Measurements from ENCODE around the gene DBN1.

DBN1 gene

DNA sequence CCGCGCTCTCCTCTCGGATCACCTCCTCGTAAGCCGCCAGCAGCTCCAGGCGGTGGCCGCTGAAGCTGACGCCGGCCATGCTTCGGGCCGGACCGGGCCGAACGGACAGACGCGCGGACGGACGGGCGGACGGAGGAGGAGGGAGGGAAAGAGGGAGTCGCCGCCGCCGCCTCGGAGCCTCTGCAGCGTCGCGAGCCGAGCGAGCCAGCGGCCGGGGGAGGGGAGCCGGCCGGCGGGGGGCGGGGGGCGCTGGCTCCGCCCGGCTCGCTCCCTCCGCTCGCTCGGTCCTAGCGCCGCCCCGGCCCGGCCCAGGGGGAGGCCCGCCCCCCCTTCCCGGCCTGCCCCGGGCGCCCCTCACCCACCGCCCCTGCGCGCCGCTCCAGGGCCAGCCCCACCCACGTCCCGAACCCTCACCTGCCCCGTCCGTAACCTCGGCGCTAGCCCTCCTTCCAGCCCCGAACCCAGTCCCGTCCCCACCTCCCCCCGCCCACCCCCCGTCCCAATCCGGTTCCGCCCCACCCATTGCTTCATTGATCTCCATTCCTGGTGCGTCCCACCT lies at the start of gene DBN1:
TSS of gene DBN1 (minus strand) at position 192 of the 559 bp plus-strand sequence. CDS start at position 79, 113 bp downstream.
- no peak for FAIRE-seq

DNA sequence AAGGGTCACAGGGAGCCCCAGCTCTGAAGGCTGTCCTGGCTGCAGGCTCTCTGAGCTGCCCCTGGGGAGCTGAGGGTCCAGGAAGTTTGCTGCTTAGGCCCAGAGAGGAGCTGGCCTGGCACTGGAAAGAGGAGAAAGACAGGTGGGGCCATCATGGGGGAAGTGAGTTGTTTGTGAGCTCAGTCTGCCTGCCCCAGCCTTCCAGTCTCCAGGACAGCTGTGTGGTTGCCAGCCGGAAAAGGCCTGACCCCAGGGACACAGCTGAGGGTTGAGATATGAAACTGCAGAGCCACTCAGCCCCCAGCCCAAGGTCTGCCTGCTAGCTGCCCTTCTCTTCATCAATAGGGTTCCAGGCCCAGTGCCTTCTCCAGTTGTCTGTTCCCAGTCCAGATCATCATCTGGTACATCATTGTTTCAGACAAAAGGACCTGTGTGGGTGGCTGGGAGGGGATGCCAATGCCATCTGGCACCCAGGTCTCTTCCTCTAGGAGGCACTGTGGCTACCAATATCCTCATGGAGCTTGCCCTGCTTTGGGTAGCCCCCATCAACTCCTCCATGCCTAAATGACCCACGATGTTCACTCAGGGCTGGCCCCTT lies 47.6 kb upstream of the DBN1 start:
- FAIRE-seq, result no peak

DNA sequence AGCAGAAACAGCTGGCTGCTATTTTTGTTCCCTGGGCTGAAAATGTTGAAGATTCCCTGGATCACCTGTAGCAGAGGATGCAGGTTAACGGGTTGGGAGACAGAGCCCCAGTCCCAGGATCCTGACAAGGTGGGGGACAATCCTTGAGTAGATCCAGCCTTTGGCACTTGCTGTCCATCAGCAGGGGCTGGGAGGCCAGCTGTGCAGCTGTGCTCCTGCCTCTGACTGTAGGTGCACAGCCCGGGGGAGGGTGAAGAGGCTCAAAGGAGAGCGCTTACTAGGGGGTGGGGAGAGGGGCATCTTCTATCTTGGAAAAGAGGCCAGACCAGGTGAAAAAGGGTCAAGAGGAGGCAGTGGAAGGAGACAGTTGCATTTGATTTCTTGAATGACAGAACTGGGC lies 46.8 kb upstream of the DBN1 start:
- FAIRE-seq, result no peak

DNA sequence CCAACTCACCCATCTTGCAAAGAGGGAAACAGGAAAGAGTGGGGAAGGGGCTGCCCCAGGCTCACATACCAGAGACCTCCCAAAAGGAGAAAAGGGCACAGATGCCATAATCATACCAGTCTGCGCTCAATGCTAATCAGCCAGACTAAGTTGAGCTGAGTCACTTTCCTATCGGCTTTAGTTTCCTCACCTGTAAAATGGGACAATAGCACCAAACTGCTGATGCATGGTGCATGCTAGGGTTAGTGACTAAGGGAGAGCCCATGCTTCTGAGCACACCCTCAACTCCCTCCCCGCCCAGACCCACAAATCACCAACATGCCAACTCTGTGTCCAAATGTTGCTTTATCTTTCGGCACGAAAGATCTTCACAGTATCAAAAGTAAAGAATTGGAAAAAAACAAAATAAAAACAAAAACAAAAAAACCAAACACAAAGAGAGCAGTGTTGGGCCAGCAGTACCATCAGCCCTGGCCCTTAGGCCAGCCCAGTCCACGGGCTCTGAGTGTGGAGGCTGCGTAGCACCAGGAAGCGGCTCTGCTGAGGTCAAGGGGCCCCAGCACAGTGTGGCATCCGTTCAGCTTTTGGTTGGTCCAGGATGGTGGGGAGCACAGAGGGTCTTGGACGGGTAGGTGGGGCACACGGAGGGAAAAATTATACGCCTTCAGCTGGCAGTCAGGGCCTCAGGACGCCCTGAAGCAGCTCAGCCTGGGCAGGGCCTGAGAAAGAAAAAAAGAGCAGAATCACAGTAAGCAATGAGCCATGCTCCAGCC lies 46.2 kb upstream of the DBN1 start:
- FAIRE-seq, result no peak

DNA sequence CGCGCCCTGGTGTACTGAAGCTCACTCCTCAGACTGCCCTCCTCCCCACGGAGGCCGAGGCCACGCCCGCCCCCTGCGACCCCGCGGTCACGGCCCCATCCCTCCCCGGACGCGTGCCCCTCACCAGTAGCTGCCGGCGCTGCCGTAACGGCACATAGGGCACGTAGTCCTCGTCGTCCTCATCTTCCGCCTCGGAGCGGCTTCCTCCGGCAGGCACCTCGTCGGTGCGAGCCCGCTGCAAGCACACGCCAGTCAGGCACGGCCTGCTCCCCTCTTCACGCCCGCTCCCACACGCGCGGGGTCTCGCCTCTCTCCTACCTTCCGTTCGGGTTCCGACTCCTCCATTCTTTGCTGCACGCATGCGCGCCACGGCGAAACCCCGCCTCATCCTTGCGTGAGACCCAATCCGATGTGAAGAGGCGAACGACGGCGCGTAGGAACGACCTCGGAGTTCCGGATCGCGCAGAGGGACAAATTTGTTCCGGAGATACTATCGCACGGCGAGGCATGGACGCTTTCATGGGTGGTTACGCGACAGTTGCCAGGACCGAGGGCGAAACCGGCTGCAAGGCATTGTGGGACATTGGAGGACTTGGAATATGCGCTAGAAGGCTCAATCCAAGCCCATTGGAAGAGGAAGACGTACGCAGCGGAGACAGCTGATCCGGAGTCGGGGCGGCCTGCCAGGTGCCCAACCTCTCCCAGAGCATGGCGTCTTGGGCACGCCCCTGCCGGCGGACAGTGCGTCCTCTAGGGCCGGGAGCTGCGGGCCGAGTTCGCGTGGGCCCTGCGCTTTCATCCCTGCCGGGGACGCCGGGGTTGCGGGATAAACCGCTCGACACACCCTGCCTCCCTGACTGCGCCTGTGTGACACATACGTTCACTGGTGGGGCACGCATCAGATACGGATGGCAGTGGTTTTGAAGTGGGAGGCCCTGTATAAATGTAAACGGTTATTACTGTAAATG lies 43.5 kb upstream of the DBN1 start, which contains the start of gene DDX41:
TSS of gene DDX41 (minus strand) at position 361 of the 968 bp plus-strand sequence. CDS start at position 345, 16 bp downstream.
- FAIRE-seq, result peak; percentile 14

DNA sequence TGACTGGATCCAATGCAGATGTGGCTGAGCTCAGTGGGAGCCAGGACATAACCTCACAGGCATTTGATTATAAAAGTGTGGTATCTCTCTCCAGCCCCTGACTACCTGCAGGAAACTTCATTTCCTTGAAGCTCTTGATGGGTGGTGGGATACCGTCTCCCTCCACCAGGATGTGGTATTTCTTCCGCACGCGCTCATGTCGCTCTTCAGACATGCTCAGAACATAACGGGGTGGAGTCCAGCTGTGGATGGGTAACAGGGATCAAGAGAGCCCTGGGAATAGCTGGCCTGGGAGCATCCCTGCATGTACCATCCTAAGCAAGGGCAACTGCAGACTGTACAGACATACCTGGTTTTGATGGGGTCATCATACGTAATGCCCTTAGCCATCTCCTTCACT lies 42.1 kb upstream of the DBN1 start:
- no peak for FAIRE-seq

DNA sequence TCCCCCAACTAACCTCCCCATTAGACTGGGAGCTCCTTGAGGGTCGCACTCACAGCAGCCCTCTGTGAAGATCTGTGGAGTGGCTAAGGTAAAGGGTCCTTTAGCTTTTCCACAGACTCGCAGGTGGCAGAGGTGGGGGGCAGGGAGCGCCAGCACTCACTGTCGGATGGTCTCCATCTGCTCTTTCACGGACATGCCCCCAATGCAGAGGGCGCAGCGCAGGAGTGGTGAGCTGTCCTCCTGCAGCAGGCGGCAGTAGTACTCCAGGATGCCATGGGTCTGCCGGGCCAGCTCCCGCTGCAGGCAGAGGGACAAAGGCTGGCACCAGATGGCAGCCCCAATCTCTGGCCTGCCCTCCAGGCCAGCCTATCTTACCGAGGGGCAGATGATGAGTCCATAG lies 41.1 kb upstream of the DBN1 start:
- FAIRE-seq, result no peak

DNA sequence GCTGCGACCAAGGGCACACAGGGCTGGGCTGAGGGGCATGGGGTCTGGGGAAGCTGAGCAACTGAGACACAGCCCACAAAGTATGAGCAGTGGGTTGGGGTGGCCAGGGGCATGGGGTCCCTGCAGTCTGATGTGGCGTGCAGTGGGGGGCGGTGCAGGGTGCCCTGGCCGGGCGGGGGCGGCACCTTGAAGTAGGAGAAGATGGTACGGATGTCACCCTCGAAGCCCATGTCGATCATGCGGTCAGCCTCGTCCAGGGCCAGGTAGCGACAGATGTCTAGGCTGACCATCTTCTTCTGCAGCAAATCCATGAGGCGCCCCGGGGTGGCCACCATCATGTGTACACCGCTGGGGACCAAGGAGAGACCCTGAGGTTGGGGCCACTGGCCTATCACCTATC lies 40.1 kb upstream of the DBN1 start:
- no peak for FAIRE-seq

DNA sequence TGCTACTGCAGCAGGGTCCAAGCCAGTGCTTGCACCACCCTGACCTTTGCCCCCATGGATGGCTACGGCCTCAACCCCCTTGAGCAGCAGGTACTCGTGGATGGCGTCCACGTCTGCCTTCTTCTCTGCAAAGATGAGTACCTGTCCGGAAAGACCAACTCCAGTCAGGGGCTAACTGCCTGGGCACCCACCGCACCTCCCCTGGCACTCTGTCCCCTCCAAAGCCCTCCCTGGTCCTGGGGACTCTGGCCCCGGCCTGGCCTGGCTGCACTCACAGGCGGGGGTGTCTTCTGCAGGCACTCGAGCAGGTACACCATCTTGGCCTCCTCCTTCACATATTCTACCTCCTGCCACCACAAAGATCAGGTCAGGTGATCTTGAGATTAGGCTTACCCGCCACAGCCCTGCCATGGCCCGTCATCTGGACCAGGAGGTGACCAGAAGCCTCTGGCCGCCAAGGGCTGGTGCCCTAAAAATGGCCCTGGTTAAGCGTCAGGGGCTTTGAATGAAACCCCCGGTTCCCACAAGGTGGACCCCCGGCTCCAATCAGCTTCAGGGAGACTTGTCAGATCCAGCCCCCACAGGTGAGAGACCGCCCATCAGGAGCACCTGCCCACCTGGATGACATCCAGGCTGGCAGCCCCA lies 39.4 kb upstream of the DBN1 start:
- no peak for FAIRE-seq

DNA sequence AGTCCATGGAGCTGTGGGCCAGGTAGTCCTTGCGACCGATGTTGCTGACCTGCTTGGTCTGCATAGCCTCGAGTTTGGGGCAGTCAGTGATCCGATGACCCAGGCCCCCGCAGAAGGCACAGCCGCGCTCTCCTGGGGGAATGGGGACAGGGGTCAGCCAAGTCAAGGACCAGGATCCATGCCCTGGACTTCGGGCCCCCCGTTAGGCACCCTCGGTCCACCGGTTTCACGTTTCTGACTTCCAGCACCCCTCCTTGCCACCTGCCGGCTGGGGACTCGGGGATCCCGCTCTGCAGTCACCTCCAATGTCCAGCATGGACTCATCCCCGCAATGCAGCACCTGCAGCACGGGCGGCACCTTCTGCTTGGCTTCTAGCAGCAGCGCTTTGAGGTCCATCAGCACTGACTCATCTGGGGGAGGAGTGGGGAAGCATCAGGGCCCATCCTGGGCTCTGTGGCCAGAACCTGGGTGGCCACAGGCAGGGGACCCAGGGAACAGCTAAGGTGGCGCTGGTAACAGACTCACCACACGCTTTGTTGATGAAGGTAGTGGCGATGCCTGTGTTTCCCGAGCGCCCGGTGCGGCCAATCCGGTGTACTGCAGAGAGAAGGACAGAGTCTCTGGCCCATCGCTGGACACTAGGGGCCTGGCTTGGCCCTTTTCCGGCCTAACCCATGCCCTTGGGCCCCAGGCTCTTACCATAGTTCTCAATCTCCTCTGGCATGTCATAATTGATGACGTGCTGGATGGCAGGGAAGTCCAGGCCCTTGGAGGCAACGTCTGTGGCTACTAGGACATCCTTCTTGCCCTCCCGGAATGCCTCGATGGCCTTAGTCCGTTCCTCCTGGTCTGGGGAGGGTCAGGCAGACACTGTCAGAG lies 38.6 kb upstream of the DBN1 start:
- no peak for FAIRE-seq

DNA sequence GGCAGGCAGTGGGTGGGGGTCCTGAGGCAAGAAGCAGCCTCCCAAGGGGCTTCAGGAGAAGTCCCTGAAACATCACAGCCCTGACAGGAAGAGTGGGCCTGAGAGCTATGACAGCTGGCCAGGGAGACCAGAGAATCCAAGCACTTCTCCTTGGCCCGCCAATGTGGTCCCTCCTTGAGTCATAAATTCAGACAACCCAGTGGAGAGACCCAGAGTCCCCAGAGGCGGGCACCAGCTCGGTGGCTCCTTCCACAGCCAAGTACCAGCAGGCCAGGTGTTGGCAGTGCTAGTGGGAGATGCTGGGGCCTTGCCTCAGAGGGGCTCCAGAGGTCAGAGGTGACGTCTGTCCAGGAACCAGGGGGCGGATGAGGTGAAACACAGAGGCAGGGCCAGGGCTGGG lies 37.7 kb upstream of the DBN1 start:
- no peak for FAIRE-seq

DNA sequence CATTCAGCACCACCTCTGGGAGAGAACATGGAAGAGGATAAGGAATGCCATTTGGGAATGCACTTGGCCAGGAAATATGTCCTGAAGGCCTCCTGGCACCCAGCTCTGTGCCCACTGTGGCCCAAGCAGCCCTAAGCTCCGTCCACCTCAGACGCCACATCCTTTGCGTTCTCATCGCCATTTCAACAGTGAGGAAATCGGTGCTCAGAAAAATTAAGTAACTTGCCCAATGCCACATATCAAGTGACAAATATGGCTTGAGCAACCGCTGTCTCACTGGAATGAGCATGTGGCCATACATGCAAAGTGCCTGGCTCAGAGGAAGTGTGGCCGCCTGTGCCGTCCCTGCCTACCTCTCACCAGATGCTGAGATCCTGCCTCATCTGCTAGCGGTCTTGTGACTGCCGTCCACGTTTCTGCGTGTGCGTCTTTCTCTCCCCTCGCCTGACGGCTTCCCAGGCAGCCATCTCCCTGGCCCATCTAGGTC lies 37.2 kb upstream of the DBN1 start:
- FAIRE-seq, result no peak

DNA sequence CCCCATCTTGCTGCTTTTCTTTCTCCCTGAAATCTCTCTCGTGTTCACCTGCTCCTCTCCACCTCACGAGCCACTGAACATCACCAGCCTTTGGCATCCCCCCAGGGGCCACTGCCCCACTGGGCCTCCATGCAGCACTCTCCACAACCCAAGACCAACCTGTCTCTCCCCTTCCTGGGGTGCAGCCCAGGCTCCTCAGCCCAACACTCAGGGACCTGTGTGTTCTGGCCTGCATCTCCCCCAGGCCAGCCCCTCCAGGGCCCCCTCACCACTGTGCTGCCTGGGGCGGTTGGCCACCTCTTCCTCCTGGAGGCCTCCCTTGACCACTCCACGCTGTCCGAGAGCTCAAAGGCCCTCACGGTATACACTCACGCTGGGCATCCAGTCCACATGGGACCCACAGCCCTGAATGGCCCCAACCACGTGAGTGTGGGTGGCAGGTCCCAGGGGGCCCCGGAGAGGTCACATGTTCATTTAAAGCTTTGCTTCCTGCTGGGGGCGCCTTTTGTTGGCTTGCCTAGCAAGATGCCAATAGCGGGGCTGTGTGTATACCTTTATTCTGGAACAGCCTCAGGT lies 36.6 kb upstream of the DBN1 start:
- FAIRE-seq, result no peak

DNA sequence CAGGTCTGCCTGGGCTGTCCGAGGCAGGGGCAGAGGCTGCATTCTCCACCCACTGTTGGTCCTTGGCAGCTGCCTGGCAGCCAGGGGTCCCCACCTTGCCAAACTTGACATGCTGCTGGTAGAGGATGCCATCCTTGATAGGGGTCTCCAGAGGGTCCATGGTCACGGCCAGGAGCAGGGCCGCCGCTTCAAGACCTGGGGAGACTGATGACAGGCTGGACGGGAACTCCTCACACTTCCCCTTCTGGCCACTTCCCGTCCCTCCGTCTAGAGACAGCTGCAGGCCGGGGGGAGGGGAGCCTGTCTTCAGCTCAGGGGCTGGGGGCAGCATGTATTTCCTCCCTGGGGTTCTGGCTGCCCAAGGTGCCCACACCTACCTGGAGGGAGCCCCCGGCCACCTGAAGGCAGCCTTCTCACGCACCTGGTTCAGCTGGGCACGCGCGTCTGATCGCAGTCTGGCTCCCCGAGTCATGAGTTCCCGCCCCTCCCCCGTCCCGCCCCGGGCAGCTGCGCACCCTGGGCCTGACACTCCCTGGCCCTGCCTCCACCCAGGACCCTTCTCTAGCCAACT lies 36.0 kb upstream of the DBN1 start, which contains the start of gene DOK3:
TSS of gene DOK3 (minus strand) at position 446 of the 571 bp plus-strand sequence. CDS start at position 160, 286 bp downstream.
- FAIRE-seq, result no peak

DNA sequence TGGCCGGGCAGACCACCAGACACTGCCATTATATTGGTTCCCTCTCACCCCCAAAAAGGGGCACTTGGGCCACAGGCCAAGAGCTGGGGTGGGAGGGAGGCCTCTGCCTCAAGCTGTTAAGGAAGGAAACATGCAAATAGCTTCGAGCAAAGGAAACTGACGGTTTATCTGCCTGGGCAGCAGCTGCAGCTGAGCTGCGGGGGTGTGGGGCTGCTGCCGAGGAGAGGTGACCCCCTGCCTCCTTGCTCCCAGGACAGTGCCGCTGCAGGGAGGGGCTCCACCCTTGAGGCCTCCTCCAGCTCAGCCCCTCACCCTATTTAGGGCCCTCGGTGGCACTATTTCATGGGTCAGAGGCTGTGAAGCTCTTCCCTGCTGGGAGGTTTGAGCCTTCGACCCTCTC lies 35.4 kb upstream of the DBN1 start:
- FAIRE-seq, result no peak

DNA sequence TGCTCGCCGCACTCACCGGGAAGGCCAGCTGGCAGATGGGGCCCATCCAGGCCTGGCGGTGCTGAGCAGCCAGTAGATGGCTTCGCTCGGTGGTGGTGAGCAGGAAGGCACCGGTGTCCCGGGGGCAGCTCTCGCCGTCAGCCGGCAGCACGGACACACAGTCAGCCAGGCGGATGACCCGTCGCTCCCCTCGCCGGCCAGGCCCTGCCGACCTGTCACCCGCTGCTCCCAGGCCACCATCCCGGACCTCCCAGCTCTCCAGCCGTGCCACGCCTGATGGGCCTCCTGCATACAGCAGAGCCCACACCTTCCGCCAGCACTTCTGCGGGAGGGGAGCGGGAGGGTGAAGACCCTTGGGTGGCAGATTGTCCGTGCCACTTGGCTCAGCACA lies 34.8 kb upstream of the DBN1 start:
- FAIRE-seq, result no peak

DNA sequence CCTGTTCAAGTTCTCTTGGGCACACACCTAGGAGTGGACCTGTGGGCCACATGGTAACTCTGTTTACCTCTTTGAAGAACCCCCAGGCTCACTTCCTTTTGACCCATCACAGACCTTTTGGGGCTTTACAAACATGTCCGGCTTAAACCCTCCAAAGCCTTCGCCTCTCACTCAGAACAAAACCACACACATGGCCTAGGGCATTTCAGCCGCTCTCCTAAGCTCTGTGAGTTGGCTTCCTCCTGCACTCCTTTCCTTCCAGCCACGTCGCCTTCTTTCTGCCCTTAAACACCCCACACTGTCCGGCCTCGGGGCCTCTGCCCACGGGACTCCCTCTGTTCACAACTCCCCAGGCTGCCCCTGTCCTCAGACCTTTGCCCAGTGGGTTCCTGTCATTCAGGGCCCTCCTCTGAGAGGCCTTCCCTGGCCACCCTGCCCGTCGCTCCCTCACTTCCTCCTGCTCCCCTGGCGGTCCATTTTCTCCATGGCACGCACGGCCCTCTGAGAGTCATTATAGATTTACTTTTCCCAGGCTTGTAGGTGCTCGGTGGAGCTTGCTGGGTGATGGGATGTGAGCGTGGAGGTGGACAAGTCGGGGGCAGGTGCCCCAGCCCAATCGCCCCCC lies 34.3 kb upstream of the DBN1 start:
- no peak for FAIRE-seq

DNA sequence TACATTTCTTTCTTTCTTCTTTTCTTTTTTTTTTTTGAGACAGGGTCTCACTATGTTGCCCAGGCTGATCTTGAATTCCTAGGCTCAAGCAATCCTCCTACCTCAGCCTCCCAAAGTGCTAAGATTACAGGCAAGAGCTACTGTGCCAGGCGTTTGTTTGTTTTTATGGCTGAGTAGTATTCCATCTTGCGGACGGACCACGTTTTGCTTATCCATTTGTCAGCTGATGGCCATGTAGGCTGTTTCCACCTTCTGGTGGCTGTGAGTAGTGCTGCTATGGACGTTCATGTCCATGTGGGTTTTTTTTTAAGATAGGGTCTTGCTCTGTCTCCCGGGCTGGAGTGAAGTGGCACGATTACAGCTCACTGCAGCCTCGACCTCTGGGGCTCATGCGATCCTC lies 33.7 kb upstream of the DBN1 start:
- no peak for FAIRE-seq

DNA sequence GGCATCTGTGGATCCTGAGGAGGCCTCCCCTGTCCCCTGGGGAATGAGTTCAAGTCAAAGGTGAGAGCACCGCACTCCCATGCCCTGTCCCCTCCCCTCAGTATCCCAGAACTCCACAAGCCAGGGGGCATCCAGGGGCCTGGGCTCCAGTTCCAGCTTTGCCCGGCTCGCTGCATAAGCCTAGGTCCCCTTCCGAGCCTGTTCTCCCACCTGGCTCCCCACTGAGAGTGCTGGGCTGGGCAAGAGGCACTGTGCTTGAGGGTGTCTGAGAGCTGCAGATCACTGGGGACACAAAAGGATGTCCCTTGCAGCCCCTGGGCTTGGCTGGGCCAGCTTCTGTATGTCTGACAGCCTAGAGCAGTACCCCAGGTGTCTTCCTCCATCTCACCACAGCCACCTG lies 31.6 kb upstream of the DBN1 start:
- no peak for FAIRE-seq
